Hepatic stellate cell (primary cell): ENCODE data around the gene XRRA1.
A peak's percentile ranks its signal among the peaks of the same experiment; 100 is the strongest.
"Not testable (repeated sequence)": the region's sequence is repeated elsewhere in the genome, so short reads cannot be mapped to it uniquely, and the experiment has no call there.

Experiments
- DNase-seq: peaks from one replicate; pipeline ENCODE4 v3.0.0; 2011; ENCODE audit warnings: low spot score

XRRA1 gene

DNA sequence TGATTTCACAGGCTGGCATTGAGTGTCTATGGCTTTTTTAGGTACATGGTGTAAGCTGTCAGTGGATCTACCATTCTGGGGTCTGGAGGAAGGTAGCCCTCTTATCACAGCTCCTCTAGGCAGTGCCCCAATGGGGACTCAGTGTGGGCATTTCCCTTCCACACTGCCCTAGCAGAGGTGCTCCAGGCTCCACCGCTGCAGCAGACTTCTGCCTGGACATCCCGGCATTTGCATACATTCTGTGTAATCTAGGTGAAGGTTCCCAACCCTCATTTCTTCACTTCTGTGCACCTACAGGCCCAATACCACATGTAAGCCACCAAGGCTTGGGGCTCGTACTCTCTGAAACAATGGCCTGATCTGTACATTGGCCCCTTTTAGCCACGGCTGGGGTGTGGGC, 122.0 kb downstream of the XRRA1 start:
- DNase-seq = no peak

DNA sequence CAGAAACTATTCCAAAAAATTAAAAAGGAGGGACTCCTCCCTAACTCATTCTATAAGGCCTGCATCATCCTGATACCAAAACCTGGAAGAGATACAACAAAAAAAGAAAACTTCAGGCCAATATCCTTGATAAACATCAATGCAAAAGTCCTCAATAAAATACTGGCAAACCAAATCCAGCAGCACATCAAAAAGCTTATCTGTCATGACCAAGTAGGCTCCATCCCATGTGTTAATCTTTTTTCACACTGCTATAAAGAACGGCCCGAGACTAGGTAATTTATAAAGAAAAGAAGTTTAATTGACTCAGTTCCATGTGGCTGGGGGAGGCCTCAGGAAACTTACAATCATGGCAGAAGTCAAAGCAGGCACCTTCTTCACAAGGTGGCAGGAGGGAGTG, 123.3 kb downstream of the XRRA1 start:
- not testable (repeated sequence) for DNase-seq

DNA sequence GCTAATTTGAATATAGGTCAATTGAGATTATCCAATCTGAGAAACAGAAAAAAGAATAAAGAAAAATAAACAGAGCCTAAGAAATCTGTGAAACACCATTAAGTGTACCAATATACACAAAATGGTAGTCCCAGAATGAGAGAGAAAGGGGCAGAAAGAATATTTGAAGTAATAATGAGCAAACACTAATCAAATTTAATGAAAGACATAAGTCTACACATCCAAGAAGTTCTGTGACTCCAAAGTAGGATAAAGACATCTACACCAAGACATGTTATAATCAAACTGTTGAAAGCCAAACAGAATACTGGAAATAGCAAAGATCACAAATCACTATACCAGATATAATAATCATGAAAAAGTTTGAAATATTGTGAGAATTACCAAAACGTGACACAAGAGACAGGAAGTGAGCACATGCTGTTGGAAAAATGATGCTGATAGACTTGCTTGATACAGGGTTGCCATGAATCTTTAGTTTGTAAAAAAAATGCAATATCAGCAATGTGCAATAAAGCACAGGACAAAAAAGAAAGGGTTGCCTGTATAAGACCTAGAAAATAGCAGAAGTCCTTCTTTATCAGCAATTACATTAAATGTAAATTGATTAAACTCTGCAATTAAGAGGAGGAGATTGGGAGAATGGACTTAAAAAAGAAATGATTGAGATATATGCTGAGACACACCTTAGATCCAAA, 124.5 kb downstream of the XRRA1 start:
- DNase-seq = no peak

DNA sequence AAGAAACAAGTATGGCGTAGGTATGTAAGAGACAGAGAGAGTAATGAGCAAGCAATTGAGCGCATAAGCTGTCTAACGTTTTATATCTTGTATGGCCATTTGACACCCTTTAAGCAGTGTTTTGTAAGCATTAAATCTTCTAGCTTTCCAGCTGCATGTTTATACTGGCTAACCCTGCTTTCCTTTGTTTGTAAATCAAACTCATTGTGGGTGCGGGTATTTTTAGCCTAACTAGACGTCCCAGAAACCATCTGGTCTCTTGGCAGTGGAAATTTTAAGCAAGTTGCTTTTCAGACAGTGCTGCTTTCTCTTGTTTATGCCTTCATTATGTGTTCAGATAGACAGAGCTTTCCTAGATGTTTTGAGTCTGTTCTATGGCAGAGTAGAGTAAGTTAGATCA, 126.7 kb downstream of the XRRA1 start:
- DNase-seq = peak; percentile 21

DNA sequence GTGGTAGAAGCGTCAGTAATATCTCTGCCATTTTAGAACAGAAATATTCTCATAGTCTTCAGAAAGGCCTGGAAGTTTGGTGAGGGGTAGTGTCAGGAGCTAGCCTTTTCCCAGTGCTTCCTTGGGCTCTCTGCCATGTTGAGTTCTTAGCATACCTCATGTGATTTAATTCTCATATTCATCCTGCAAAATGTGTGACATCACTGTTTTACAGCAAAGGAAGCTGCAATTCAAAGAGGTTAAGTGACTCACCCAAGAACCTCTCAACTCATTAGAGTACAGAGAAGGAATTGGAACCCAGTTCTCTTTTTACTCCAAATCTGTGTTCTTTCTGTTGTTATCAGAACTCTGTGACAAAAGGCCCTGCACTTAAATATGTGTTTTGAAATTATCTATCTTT, 128.1 kb downstream of the XRRA1 start:
- peak; percentile 74 for DNase-seq

DNA sequence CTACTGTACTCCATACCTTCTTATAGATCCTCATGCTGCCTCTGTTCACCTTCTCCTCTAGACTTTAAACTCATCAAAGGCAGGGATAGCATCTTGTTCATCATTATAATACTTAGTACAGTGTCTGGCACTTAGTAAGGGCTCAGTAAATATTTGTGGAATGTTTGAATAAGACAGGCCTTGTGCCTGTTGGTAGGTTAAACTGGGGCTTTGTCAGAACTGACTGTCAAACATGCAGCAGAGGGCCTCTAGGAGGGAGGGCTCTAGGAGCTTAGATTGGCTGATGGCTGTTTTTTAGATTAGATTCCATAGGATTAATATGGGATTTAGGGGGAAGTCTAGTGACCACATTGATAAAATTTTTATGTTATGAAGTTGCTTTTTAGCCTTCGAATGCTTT, 129.5 kb downstream of the XRRA1 start:
- peak; percentile 20 for DNase-seq

DNA sequence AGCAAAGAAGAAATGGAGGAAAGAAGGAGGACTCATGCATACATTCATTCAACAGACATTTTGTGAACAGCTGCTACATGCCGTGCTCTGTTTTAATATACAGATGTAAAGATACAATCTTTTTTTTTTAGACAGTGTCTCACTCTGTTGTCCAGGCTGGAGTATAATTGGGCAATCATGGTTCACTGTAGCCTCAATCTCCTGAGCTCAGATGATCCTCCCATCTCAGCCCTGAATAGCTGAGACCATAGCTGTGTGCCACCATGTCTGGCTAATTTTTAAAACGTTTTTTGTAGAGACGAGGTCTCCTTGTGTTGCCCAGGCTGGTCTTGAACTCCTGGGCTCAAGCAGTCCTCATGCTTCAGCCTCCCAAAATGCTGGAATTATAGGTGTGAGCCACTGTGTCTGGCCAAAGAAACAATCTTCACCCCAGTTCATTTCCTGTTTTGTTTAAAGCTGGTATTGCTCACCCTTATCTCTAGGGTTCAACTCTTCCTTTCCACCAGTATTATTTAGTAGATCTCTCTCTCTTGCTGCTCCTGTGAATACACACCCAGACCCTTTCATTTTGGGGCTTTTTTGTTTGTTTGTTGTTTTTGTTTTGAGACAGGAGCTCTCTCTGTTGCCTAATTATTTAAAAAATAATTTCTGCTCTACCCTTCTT, 130.5 kb downstream of the XRRA1 start:
- DNase-seq = no peak

DNA sequence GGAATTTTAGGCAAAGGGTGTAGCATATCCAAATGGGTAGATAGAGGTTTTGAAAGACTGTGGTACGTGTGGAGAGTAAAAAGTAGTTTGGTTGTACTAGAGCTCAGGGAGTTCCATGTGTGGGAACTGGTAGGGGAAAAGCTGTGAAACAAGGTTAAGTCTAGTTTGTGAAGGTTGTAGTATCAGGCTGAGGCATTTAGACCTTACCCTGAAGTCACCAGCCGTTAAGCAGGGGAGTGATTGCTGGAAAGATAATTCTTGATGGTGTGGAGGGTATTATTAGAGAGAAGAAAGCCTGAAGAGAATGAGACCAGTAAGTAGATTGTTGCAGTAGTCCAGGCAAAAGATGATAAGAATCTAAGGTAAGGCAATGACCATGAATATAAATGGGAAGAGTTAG, 132.2 kb downstream of the XRRA1 start:
- no peak for DNase-seq

DNA sequence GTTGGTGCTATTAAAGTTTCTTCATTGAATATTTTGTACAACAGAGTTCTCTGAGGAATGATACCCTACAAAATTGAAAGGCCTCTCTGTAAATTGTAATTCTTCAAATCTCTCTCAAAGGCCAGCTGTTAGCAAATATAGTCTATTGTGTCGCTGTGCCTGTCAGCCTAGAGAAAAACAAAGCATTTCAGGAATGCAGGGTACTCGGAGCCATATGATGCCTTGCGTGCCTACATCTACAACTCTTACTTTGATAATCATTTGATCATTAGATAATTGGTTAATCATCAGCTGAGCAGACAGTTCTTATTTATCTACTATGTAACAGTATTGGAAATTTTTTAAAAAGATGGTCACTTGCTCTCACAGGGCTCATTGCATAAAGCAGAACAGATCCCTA, 132.9 kb downstream of the XRRA1 start:
- no peak for DNase-seq

DNA sequence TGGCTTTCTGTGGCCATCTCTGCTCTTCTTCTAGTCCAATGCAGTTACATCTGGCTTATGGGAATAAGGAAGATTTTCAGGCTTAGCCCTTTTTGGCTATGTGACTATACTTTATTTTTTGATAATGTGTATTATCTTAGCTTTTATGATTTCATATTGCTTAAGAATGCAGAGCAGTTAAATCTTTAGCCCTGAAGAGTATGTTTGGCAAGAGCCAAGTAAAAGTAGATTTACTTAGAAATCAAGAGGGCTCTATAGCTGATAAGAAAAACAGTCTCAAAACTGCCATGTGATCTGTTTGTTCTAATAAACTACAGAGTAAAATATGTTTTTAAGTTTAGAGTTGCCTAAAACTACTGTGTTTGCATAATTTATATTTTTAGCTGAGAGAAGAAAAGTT, 139.1 kb downstream of the XRRA1 start:
- DNase-seq = no peak

DNA sequence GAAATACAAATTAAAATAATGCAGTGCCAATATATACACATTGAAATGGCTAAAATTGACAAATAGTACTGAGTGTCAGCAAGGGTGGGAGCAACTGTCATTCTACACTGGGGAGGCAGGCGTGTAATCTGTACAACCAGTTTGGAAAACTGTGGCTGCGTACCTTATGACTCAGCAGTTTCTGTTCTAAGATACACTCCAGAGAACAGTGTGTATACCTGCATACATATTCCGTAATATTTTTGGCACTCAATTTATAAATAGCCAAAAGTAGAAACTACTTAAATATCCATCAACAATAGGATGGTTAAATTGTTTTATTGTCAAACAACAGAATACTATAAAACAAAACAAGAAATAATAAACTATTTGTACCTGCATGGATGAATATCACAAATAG, 142.6 kb downstream of the XRRA1 start:
- DNase-seq = no peak

DNA sequence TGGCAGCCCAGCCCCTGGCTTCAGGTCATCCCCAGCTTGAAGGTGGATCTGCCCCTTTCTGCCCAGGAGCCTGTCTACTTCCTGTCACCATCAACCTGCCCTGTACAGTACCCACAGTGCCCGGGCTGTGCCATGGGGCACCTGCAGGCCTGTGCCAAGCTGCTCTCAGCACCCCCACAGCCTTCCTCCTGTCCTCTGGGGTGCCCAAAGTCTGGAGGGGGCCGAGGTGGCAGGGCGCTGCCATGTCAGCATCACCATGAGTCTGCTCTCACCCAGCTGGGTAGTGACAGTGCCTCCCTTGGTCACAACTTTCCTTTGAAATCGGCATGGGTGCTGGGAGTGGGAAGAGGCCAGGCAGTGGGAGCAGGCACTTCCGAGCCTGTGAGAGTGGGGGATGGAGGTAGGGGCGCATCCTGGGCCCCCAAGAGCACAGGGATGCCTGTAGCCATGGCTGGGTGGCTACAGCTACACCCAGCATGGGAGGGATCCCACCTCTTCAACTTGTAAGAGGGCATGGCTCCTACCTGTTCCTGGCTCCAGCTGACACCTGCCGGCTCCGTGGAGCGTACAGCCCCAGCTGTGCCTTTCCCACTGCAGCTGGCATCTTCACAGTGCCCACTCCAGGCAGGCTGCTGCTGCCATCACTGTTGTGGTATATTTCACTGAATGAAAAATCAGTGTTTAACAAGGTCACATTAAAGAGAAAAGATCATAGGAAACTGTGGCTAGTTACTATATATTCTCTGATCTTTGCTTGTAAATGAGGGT, 157.4 kb downstream of the XRRA1 start:
- no peak for DNase-seq
